WERI-Rb-1 (cell line): ENCODE measurements around the gene RBM48.

Experiments
- DNase-seq: peaks from one replicate; pipeline ENCODE4 v3.0.0-alpha.2; 2020
- H3K27ac ChIP-seq: fragments of 250-450 bp; sonication (Bioruptor Pico); 2 replicates; pipeline ENCODE4 v1.5.1; 2020; ENCODE audit warnings: mild to moderate bottlenecking, moderate library complexity
- H3K27me3 ChIP-seq: fragments of 250-450 bp; sonication (Bioruptor Pico); 2 replicates; pipeline ENCODE4 v1.5.1; 2021; ENCODE audit warnings: mild to moderate bottlenecking, low read depth, moderate library complexity; ENCODE audit not compliant: insufficient read depth, severe bottlenecking
- H3K36me3 ChIP-seq: fragments of 250-450 bp; sonication (Bioruptor Pico); 2 replicates; pipeline ENCODE4 v1.5.1; 2020; ENCODE audit warnings: mild to moderate bottlenecking, moderate library complexity
- H3K4me3 ChIP-seq: 2 replicates; pipeline ENCODE4 v1.5.1; 2011; ENCODE audit warnings: low read depth, mild to moderate bottlenecking, control low read depth, low read length
- H3K9me3 ChIP-seq: fragments of 250-450 bp; sonication (Bioruptor Pico); 2 replicates; pipeline ENCODE4 v1.5.1; 2021; ENCODE audit warnings: mild to moderate bottlenecking, moderate library complexity; ENCODE audit not compliant: severe bottlenecking
- CTCF ChIP-seq: IDR thresholded peaks from 2 replicates; pipeline ENCODE4 v1.5.1; 2011; ENCODE audit warnings: low read depth, mild to moderate bottlenecking, control low read depth, inconsistent platforms, low read length

RBM48 gene

GRCh38 chr7:92508946-92509345 is 19.6 kb upstream of the RBM48 start:
- peaks cover 29% of the 10 kb centered on the region for H3K36me3 ChIP-seq

GRCh38 chr7:92513167-92513902 is 15.3 kb upstream of the RBM48 start:
- DNase-seq, result no peak
- Histone ChIP-seq H3K27ac (no peak overlapping the region), H3K4me3 (no peak overlapping the region), H3K36me3 (peaks cover 30% of the 10 kb centered on the region), H3K9me3 (no peaks in the 10 kb centered on the region), H3K27me3 (no peaks in the 10 kb centered on the region)
- TF ChIP-seq CTCF, result no peak

More at GRCh38 chr7:92508946-92509345, 19.6 kb upstream of the RBM48 start:
- Histone ChIP-seq H3K27me3 (no peaks in the 10 kb centered on the region), H3K9me3 (no peaks in the 10 kb centered on the region), H3K27ac (no peak overlapping the region), H3K4me3 (no peak overlapping the region)
- DNase-seq, result no peak
- no peak for TF ChIP-seq CTCF

GRCh38 chr7:92517631-92518030 is 11.0 kb upstream of the RBM48 start:
- Histone ChIP-seq H3K4me3 (no peak overlapping the region), H3K27me3 (no peaks in the 10 kb centered on the region), H3K27ac (no peak overlapping the region), H3K36me3 (peaks cover 25% of the 10 kb centered on the region), H3K9me3 (no peaks in the 10 kb centered on the region)
- DNase-seq, result no peak
- TF ChIP-seq CTCF, result no peak

- Histone ChIP-seq H3K27ac (no peak overlapping the region), H3K4me3 (no peak overlapping the region), H3K9me3 (no peaks in the 10 kb centered on the region), H3K27me3 (no peaks in the 10 kb centered on the region), H3K36me3 (peaks cover 15% of the 10 kb centered on the region)
- DNase-seq, result no peak
- TF ChIP-seq CTCF, result no peak
Measured at GRCh38 chr7:92520024-92520423, 8.6 kb upstream of the RBM48 start.

DNA sequence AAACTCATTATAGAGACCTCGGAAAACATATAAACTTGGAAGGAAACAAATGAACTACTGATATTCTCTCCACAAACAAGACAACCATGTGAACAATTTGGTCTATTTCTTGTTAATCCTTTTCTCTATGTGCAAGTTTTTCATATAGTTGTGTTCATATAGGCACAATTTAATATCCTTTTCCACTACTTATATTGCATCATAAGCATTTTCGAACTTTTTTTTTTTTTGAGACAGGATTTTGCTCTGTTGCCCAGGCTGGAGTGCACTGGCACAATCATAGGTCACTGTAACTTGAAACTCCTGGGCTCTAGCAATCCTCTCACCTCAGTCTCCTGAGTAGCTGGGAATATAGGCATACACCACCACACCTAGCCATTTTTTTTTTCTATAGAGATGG is 5.5 kb upstream of the RBM48 start:
- TF ChIP-seq CTCF, result no peak
- H3K27me3 ChIP-seq, result no peaks in the 10 kb centered on the region
- no peak overlapping the region for H3K4me3 ChIP-seq
- H3K27ac ChIP-seq, result no peak overlapping the region
- no peaks in the 10 kb centered on the region for H3K9me3 ChIP-seq
- no peak for DNase-seq
- H3K36me3 ChIP-seq, result peaks cover 2% of the 10 kb centered on the region
